Measurements from ENCODE around the gene JCAD. TPM values are rescaled to one million over a fixed set of nuclear protein-coding genes. Genes with fewer than 3 reads are reported as not detected.

Gene JCAD
- total and polyA plus RNA-seq, 2 experiments from 2014 or later = 0.78 to 2.1 TPM

DNA sequence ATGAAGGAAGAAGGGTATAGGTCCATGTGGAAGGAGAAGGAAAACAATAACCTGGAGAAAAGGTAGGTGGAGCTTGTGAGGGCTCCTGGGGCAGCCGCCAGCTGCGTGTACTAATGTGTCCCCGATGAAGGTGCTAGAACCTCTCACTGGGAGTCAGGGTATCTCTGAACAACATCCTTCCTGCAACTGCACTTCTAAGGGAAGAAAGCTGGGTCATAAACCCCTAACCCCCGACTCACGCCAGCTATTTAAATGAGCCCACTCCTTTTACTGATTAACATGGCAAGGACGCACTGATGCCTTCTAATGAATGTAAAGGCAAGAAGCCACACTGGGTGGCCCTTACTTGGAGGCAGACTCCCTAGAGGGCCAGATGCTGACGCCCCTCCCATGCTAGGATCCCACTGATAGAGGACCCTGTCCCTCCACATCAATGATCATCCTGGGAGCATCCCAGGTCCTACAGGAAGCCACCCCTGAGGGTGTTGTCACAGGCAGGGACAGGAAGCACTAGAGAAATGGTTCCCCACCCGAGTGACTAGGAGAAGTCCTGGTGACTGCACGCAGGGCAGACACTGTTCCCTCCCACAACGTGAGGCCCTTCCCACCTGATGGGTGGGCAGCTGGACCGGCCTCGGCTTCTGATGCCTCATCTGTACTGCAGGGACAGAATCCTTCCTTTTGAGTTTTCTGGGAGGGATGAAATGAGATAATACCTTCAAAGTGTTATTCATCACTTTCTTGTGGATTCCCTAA, 20.4 kb downstream of the JCAD start:
- H3K9me3 Mint-ChIP-seq = no peaks in the 10 kb centered on the region
- Histone ChIP-seq H3F3A (replicated peaks; ENCODE audit: low read depth) (no peaks in the 10 kb centered on the region), H3K27me3 (ENCODE audit: insufficient read depth) (no peaks in the 10 kb centered on the region), H3K36me3 (ENCODE audit: insufficient read depth) (no peaks in the 10 kb centered on the region), H2AFZ (no peak overlapping the region), H3K4me1 (ENCODE audit: insufficient read depth) (peaks cover 14% of the 10 kb centered on the region), H3K4me2 (no peak overlapping the region), H3K4me3 (no peak overlapping the region), H4K20me1 (replicated peaks; ENCODE audit: insufficient read depth) (no peaks in the 10 kb centered on the region), H3K9me2 (ENCODE audit: insufficient read depth) (0 out of 2 replicates have a peak, but pooled peaks cover 1% of the 10 kb centered on the region), H3K79me2 (replicated peaks; ENCODE audit: insufficient read depth) (no peaks in the 10 kb centered on the region), H3K27ac (ENCODE audit: low read depth) (no peak overlapping the region)
- DNase-seq (ENCODE audit: low spot score) (no peak), ATAC-seq (no peak)
- H3K4me3 Mint-ChIP-seq = no peak overlapping the region
- H3K36me3 Mint-ChIP-seq (ENCODE audit: low read depth) = no peaks in the 10 kb centered on the region; the same call in 2 of the 3 replicates
- peaks cover 4% of the 10 kb centered on the region for H3K27me3 Mint-ChIP-seq (ENCODE audit: insufficient read depth, low read depth, poor library complexity)
- H3K4me1 Mint-ChIP-seq = peaks cover 25% of the 10 kb centered on the region
- no peak overlapping the region for H3K27ac Mint-ChIP-seq
- TF ChIP-seq REST (IDR thresholded peaks at IDR 0.05; ENCODE audit: unreplicated experiment) (no peak), JUNB (IDR thresholded peaks at IDR 0.05; ENCODE audit: unreplicated experiment) (no peak), NANOG (IDR thresholded peaks at IDR 0.05; ENCODE audit: borderline replicate concordance) (no peak)

DNA sequence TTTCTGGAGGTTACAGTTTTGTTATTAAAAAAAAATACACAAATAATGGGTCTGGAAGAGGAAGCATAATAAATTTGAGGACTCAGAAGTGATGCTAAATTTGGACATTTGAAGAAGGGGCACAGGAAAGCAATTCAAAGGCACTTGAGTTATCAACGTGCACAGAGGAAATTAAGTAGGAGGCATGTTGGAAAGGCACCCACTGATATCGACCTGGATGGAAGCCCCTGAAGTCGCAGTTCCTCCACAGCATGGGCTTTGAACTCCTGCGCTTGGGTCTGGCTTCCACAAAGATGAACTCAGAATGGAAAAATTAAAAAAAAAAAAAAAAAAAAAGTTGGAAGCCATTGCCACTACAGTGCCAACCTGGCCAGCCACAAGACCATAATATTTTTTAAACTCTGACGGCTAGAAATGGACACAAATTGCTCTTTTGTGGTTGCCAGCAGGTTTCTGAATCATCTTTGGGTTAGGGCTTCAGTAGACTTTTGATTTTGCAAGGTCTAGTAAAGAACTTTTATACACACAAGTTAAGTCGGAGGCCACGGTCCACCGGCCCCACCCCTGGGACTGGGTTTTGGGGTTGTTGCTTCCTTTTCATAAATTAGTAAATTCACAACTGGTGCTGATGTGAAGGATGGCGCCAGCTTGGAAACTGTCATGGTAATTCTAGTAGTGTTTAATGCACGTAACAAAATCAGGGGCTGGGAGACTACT, 21.6 kb downstream of the JCAD start:
- H3K9me3 Mint-ChIP-seq = no peaks in the 10 kb centered on the region
- Histone ChIP-seq H3K27ac (ENCODE audit: low read depth) (no peak overlapping the region), H2AFZ (no peak overlapping the region), H3K4me3 (no peak overlapping the region), H4K20me1 (replicated peaks; ENCODE audit: insufficient read depth) (no peaks in the 10 kb centered on the region), H3K79me2 (replicated peaks; ENCODE audit: insufficient read depth) (no peaks in the 10 kb centered on the region), H3K36me3 (ENCODE audit: insufficient read depth) (no peaks in the 10 kb centered on the region), H3K9me2 (ENCODE audit: insufficient read depth) (no peaks in the 10 kb centered on the region), H3K4me2 (no peak overlapping the region), H3K4me1 (ENCODE audit: insufficient read depth) (peaks cover 18% of the 10 kb centered on the region), H3K27me3 (ENCODE audit: insufficient read depth) (no peaks in the 10 kb centered on the region), H3F3A (replicated peaks; ENCODE audit: low read depth) (no peaks in the 10 kb centered on the region)
- no peaks in the 10 kb centered on the region; the same call in 2 of the 3 replicates for H3K36me3 Mint-ChIP-seq (ENCODE audit: low read depth)
- ATAC-seq (no peak), DNase-seq (ENCODE audit: low spot score) (no peak)
- H3K4me3 Mint-ChIP-seq = no peak overlapping the region
- H3K4me1 Mint-ChIP-seq = peaks cover 26% of the 10 kb centered on the region
- peaks cover 4% of the 10 kb centered on the region for H3K27me3 Mint-ChIP-seq (ENCODE audit: insufficient read depth, low read depth, poor library complexity)
- H3K27ac Mint-ChIP-seq = no peak overlapping the region
- no peak for TF ChIP-seq CTCF (conservative IDR thresholded peaks at IDR 0.05; ENCODE audit: low read depth in 2 of 2)
- no peak for TF ChIP-seq POLR2AphosphoS5 (IDR thresholded peaks at IDR 0.05; ENCODE audit: low read depth)
- no peak for TF ChIP-seq EZH2 (IDR thresholded peaks at IDR 0.05; ENCODE audit: low read depth, unreplicated experiment)
- no peak for TF ChIP-seq JUNB (IDR thresholded peaks at IDR 0.05; ENCODE audit: unreplicated experiment)
- no peak for TF ChIP-seq CREB1 (CRISPR knock-in tag; IDR thresholded peaks at IDR 0.05; ENCODE audit: low read depth)
- TF ChIP-seq, protein P1, sequence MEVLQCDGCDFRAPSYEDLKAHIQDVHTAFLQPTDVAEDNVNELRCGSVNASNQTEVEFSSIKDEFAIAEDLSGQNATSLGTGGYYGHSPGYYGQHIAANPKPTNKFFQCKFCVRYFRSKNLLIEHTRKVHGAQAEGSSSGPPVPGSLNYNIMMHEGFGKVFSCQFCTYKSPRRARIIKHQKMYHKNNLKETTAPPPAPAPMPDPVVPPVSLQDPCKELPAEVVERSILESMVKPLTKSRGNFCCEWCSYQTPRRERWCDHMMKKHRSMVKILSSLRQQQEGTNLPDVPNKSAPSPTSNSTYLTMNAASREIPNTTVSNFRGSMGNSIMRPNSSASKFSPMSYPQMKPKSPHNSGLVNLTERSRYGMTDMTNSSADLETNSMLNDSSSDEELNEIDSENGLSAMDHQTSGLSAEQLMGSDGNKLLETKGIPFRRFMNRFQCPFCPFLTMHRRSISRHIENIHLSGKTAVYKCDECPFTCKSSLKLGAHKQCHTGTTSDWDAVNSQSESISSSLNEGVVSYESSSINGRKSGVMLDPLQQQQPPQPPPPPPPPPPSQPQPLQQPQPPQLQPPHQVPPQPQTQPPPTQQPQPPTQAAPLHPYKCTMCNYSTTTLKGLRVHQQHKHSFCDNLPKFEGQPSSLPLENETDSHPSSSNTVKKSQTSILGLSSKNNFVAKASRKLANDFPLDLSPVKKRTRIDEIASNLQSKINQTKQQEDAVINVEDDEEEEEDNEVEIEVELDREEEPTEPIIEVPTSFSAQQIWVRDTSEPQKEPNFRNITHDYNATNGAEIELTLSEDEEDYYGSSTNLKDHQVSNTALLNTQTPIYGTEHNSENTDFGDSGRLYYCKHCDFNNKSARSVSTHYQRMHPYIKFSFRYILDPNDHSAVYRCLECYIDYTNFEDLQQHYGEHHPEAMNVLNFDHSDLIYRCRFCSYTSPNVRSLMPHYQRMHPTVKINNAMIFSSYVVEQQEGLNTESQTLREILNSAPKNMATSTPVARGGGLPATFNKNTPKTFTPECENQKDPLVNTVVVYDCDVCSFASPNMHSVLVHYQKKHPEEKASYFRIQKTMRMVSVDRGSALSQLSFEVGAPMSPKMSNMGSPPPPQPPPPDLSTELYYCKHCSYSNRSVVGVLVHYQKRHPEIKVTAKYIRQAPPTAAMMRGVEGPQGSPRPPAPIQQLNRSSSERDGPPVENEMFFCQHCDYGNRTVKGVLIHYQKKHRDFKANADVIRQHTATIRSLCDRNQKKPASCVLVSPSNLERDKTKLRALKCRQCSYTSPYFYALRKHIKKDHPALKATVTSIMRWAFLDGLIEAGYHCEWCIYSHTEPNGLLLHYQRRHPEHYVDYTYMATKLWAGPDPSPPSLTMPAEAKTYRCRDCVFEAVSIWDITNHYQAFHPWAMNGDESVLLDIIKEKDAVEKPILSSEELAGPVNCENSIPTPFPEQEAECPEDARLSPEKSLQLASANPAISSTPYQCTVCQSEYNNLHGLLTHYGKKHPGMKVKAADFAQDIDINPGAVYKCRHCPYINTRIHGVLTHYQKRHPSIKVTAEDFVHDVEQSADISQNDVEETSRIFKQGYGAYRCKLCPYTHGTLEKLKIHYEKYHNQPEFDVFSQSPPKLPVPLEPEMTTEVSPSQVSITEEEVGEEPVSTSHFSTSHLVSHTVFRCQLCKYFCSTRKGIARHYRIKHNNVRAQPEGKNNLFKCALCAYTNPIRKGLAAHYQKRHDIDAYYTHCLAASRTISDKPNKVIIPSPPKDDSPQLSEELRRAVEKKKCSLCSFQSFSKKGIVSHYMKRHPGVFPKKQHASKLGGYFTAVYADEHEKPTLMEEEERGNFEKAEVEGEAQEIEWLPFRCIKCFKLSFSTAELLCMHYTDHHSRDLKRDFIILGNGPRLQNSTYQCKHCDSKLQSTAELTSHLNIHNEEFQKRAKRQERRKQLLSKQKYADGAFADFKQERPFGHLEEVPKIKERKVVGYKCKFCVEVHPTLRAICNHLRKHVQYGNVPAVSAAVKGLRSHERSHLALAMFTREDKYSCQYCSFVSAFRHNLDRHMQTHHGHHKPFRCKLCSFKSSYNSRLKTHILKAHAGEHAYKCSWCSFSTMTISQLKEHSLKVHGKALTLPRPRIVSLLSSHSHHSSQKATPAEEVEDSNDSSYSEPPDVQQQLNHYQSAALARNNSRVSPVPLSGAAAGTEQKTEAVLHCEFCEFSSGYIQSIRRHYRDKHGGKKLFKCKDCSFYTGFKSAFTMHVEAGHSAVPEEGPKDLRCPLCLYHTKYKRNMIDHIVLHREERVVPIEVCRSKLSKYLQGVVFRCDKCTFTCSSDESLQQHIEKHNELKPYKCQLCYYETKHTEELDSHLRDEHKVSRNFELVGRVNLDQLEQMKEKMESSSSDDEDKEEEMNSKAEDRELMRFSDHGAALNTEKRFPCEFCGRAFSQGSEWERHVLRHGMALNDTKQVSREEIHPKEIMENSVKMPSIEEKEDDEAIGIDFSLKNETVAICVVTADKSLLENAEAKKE (CRISPR knock-in tag; IDR thresholded peaks at IDR 0.05) = no peak

All from GM23338 (cell line).